Measurements from ENCODE around the gene ROPN1B. TPM values are rescaled to one million over a fixed set of nuclear protein-coding genes. Genes with fewer than 3 reads are reported as not detected.
"Not testable (repeated sequence)": the region's sequence is repeated elsewhere in the genome, so short reads cannot be mapped to it uniquely, and the experiment has no call there.

The ROPN1B gene
- total RNA-seq, 1 donor from 2014 or later = 3.7 TPM

DNA sequence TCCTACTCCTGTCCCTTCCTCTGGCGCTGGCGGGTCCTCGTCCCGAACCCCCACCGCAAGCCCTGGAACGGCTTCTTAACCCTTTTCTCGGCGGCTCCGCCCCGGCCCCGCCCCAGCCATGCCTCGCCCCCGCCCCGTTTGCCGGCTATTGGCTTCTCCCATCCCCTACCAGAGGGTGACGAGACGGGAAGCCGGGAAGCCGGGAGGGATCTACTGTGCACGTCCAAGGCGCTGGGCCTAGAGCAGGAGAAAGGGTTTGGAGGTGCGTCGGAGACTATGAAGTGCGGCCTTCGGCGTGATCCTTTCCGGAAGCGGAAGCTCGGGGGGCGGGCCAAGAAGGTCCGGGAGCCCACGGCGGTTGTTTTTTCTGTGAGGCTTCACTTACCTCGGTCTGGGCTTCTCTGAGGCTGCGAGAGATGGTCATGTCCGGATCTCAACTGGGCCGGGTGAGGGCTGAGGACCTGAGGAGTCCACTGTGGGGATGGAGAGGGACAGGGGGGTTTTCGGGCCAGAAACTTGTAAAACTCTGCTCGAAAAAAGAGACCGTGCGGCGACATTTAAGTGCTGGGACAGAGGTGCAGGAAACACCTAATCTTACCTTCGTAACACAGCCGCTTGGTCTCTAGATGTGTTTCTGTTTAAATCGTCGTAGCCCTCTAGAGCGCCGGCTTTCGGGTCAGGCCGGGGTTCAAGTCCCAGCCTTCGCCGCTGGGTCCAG lies 21.4 kb downstream of the ROPN1B start:
- intact Hi-C loops (cut with micrococcal nuclease) = no loop called here
- ATAC-seq (peak; percentile 99), DNase-seq (peak; percentile 93)

DNA sequence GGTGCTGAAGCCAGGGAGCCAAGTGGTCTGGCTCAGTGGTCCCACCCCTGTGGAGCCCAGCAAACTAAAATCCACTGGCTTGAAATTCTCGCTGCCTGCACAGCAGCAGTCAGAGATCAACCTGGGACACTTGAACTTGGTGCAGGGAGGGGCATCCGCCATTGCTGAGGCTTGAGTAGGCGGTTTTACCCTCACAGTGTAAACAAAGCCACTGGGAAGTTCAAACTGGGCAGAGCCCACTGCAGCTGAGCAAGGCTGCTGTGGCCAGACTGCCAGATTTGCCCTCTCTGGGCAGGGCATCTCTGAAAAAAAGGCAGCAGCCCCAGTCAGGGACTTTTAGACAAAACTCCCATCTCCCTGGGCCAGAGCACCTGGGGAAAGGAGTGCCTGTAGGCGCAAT lies 27.8 kb downstream of the ROPN1B start:
- DNase-seq; ATAC-seq; intact Hi-C loops (cut with micrococcal nuclease): not testable (repeated sequence)

DNA sequence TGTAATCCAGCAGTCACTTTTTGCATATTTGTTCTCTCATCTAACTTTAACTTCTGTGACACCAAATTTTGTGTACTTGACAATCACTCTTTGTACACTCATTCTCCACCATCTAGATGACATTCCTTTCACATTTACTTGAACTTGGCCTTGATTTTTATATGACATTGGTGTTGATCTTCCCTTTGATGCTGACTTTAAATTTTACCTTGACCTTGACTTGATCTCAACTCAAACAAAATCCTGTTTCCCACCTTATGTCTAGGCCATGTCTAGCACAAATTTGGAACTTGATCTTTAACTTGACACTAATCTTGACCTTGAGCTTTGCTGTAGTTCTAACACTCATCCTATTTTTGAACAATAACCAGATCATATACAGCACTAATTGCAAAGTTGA lies 33.2 kb downstream of the ROPN1B start:
- no peak for DNase-seq
- intact Hi-C loops (cut with micrococcal nuclease) = no loop called here
- ATAC-seq = no peak

DNA sequence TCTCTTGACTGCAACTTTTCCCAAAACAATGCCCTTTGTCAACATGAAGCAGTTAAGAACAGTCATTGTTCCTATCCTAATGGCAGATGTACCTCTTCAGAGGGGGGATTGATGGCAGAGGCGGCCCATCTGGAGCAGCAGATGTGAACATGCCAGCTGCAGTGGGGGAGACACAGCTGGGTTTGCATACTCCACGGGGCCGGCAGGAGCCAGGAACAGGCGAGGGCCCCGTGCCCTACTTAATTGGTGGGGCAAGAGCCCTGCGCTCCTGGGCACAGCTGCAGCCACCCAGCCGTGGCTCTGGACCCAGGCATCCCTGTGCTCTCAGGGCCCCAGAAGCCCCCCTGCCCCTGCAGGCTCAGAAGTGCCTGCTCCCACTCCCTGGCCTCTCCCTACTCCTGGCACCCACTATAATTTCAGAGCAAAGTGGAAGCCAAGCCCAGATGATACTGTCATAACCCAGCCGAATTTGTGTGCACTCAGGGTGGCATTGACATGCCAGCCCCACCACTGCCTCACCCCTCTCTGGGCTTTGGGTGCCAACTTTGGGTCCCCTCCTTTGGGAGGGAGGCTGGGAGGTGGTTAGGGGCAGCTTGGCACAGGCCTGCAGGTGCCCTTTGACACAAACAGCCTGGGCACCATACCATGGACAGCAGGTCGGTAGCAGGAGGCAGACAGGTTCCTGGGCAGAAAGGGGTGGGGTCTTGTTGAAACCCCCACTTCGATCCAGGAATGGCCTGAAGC lies 34.6 kb downstream of the ROPN1B start:
- intact Hi-C loops (cut with micrococcal nuclease) = no loop called here
- ATAC-seq (no peak), DNase-seq (no peak)

DNA sequence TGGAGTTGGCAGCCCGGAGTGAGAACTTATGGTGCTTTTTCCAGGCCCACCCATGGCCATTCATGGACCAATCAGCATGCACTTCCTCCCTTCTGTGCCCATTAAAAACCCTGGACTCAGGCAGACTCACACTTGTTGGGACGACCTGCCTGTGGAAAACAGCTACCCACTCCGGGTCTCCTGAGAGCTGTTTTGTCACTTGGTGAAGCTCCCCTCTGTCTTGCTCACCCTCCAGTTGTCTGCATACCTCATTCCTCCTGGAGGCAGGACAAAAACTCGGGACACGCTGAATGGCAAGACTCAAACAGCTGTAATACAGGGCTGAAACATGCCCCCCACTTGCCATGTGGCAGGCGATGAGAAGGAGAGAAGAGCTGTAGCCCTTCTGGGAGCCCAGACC lies 35.2 kb downstream of the ROPN1B start:
- no peak for DNase-seq
- ATAC-seq = no peak
- intact Hi-C loops (cut with micrococcal nuclease) = no loop called here

GRCh38 chr3:126004692-126005091 lies 35.7 kb downstream of the ROPN1B start:
- ATAC-seq (no peak), DNase-seq (no peak)
- intact Hi-C loops (cut with micrococcal nuclease) = no loop called here

GRCh38 chr3:126005951-126006350 lies 37.0 kb downstream of the ROPN1B start:
- DNase-seq = no peak
- intact Hi-C loops (cut with micrococcal nuclease) = no loop called here
- ATAC-seq = peak; percentile 61

- ATAC-seq (no peak), DNase-seq (no peak)
- intact Hi-C loops (cut with micrococcal nuclease) = no loop called here
Measured at GRCh38 chr3:126008219-126008618, 39.2 kb downstream of the ROPN1B start.

- intact Hi-C loops (cut with micrococcal nuclease) = no loop called here
- no peak for DNase-seq
- ATAC-seq = no peak
Measured at GRCh38 chr3:126009181-126009580, 40.2 kb downstream of the ROPN1B start.

DNA sequence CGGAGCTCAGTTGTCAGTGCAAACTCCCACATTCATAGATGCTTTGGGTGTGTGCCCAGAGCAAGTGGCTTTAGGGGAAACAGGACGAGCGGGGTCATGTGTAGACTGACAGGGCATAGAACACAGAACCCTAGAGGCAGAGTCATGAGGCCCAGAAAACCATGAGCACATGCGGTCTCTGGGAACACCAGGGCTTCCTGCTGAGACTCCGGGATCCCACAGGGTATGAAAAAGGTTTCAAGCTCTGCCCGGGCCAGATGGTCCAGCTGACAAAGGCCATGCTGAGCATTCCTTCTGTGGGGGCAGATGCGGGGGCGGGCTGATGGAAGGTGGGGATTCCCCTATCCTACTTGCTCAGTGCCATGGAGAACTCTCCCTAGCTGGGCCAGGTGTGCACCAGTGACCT lies 44.8 kb downstream of the ROPN1B start:
- ATAC-seq (no peak), DNase-seq (no peak)
- intact Hi-C loops (cut with micrococcal nuclease) = no loop called here

- intact Hi-C loops (cut with micrococcal nuclease) = no loop called here
- no peak for ATAC-seq
- no peak for DNase-seq
Measured at GRCh38 chr3:126014252-126014651, 45.3 kb downstream of the ROPN1B start.

- DNase-seq = no peak
- intact Hi-C loops (cut with micrococcal nuclease) = no loop called here
- no peak for ATAC-seq
Measured at GRCh38 chr3:126015075-126015474, 46.1 kb downstream of the ROPN1B start.

DNA sequence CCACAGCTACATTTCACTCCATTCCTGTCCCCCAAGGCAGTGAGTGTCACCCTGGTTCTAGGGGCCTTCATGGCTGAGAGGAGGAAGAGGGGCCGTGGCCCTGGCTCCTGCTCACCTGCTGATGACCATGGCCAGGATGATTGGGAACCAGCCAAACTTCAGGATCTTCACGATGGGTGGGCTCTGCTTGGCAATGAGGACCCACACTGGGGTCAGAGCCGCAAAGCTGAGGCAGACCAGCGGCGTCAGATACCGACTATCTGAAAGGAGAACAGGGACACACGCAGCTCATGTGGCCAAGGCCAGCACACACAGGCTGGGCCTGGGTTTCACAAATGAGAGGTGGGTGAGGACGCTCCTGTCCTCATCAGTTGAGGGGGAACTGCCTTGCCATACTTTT lies 47.6 kb downstream of the ROPN1B start:
- ATAC-seq = no peak
- intact Hi-C loops (cut with micrococcal nuclease) = no loop called here
- DNase-seq = no peak

- ATAC-seq (no peak), DNase-seq (no peak)
- intact Hi-C loops (cut with micrococcal nuclease) = no loop called here
Measured at GRCh38 chr3:126017362-126017761, 48.4 kb downstream of the ROPN1B start.

DNA sequence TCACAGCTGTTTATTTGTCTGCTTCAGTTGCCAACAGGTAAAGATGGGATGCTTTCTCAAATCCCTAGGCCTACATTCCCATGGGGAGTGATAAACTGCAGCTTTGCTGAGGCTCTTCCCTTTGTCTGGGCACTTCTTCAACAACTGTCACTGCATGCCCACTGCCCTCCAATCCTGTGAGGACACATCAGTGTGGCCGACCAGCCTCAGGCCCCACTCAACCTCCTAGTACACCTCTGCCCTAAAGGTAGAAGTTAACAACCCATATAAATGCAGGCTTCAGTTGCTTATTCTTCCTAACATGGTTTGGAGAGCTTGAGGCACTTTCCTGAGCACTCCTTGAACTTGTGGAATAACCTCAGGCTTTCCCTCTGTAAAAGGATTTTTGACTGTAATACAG lies 49.6 kb downstream of the ROPN1B start:
- ATAC-seq (no peak), DNase-seq (no peak)
- intact Hi-C loops (cut with micrococcal nuclease) = no loop called here

DNA sequence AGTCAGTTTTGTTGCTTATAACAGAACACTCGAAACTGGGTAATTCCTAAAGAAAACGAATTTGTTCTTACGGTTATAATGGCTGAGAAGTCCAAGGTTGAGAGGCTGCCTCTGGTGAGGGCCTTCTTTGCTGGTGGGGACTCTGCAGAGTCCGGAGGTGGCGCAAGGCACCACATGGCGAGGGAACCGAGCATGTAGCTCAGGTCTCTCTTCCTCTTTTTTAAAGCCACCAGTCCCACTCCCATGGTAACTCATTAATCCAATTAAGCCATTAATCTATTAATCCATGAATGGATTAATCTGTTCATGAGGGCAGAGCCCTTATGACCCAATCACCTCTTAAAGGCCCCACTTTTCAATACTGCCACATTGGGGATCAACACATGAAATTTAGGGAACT lies 50.0 kb downstream of the ROPN1B start:
- intact Hi-C loops (cut with micrococcal nuclease) = no loop called here

DNA sequence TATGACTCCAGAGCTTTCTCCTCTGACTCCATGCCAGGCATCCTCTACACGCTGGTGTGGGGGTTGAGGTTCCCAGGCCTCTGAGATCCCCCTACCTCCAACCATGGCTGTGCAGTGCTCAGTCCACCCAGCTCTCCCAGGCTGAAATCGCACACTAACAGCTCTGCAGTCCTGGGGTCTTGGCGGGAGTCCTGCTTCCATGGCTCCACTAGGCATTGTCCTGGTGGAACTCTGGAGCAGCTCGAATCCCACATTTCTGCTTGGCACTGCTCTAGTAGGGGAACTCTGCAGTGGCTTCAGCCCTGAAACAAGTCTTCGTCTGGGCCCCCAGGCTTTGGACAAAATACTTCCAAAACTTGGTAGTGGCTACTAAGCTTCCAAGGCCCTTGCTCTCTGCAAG lies 50.7 kb downstream of the ROPN1B start:
- no peak for DNase-seq
- ATAC-seq = no peak
- intact Hi-C loops (cut with micrococcal nuclease) = no loop called here

More for the DNA sequence above, 50.0 kb downstream of the ROPN1B start:
- no peak for DNase-seq
- no peak for ATAC-seq

GRCh38 chr3:126021224-126021623 lies 52.2 kb downstream of the ROPN1B start:
- intact Hi-C loops (cut with micrococcal nuclease) = no loop called here
- ATAC-seq (peak; percentile 88), DNase-seq (peak; percentile 46)

DNA sequence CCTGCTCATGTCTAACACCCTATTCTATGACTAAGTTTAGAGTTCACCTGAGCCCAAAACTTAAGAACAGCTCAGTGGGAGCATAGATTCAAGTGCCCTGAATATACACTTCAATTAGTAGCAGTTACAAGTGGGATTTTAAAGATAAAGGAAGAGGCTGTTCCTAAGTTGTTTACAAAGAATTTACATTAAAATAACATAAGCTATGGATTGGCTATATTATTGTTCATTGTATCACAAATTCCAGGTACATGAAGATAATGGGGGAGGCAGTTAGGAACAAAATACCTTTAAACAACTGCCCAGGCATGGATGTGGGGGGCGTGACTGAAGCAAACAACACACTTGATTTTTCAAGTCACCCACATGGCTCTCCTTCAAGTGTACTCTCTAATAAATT lies 52.7 kb downstream of the ROPN1B start:
- DNase-seq (no peak), ATAC-seq (no peak)
- intact Hi-C loops (cut with micrococcal nuclease) = no loop called here

DNA sequence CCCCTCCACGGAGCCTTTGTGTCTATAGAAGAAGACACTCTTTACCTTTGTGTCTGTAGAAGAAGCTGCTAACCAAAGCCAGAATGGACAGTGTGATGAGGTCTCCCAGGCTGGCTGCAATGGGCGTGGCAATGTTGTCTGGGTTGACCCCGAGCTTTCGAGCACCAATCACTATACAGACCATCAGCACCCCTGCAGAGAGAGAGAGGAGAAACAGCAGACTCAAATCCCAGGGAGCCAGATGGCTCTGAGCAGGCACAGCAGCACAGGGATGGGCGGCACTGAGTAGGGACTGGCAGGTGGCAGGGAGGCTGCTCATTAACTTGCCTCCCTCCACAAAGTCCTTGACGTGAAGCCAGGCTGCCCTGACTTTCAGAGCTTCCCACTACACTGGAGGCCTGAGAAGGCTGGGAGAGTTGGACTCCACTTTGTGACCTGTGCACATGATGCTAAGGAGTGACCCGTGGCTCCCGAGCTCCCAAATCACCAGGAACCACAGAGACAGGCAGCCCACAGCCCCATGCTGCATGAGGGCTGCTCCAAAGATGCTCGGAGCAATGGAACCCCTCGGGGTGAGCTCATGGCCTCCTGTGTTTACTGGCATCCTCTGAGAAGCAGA lies 53.9 kb downstream of the ROPN1B start:
- no peak for ATAC-seq
- intact Hi-C loops (cut with micrococcal nuclease) = no loop called here
- DNase-seq = no peak

DNA sequence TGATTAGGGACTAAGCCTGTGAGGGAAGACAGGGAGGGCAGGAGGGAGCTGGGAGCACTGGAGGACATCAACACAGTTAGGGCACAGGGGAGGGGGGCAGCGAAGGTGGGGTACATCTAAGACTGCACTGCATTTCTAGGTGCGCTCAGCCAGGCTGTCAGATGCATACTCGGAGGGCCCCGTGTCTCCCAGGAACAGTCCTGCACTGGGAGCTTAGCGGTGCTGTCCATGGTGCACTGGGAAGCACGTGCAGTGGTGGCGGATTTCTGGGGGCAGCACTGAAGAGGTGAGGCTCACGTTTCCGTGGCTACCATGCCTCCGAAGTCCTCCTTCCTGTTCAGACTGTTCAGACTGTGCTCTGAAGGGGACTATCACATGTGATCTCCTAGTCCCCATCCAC lies 54.4 kb downstream of the ROPN1B start:
- DNase-seq (no peak), ATAC-seq (no peak)
- intact Hi-C loops (cut with micrococcal nuclease) = no loop called here

All from left ventricle myocardium superior (tissue), 1 donor.